Endometrial microvascular endothelial cells (primary cell): Measurements from ENCODE around the gene AGPAT2. TPM values are rescaled to one million over a fixed set of nuclear protein-coding genes. Genes with fewer than 3 reads are reported as not detected.
"Not testable (repeated sequence)": the region's sequence is repeated elsewhere in the genome, so short reads cannot be mapped to it uniquely, and the experiment has no call there.

Experiments
- in situ Hi-C: cut with HindIII; loops from 2 replicates; pipeline ENCODE4 v1.10.0; 2017; ENCODE audit warnings: low sequenced_read_pairs, low pct_unique_long_range_greater_than_20kb; ENCODE audit errors: inconsistent ontology term
- total RNA-seq: library from RNA; depleted of rRNA; stranded (reverse); fragments of >200 nt; gene quantifications from one replicate; pipeline ENCODE4 v1.2.3, GENCODE V29; 2015; ENCODE audit errors: inconsistent ontology term

The AGPAT2 gene
- total RNA-seq, 1 donor from 2014 or later = 31.7 TPM

DNA sequence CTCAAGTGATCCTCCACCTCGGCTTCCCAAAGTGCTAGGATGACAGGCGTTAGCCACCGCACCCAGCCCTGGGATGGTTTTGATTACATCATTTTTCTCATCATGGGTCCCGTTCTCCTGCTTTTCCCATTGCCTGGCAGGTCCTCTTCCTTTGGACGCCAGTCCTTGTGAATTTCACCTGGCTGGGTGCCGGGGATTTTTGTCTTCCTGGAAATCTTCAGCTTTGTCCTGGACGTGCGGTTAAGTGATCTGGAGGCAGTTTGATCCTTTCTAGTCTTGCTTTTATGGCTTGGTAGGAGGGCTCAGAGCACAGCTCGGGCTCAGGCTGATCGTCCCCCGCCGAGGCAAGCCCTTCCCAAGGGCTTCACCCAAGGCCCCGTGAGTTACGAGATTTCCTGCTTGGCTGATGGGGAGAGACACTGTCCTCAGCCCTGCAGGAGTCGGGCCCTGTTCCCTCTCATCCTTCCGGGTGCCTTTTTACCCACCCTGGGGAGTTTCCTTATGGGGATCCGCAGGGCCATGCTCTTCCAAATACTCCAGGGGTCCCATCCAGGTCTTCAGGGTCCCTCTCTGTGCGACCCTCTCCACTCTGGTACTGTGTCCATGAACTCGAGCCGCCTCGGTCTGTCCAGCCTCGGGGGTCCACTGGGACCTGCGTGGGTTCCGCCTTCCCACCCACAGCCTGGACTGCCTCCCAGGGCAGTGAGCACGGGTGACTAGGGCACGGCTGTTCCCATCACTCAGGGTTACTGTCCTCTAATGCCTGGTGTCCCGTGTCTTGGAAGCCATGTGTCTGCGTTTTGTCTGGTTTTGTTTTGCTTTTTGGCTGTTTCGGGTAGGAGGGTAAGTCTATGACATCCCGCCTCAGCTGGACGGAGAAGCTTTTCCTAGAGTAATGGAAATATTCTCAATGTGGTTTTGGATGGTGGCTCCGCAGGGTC, 46.8 kb downstream of the AGPAT2 start:
- in situ Hi-C loops = no loop called here

- in situ Hi-C loops = no loop called here
Measured at GRCh38 chr9:136634904-136635303, 52.4 kb downstream of the AGPAT2 start.

DNA sequence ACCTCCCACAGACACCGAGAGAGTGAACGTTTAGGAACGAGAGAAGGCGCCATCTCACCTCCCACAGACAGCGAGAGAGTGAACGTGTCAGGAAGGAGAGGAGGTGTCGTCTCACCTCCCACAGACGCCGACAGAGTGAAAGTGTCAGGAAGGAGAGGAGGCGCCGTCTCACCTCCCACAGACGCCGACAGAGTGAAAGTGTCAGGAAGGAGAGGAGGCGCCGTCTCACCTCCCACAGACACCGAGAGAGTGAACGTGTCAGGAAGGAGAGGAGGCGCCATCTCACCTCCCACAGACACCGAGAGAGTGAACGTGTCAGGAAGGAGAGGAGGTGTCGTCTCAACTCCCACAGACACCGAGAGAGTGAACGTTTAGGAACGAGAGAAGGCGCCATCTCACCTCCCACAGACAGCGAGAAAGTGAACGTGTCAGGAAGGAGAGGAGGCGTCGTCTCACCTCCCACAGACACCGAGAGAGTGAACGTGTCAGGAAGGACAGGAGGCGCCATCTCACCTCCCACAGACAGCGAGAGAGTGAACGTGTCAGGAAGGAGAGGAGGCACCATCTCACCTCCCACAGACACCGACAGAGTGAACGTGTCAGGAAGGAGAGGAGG, 54.7 kb downstream of the AGPAT2 start:
- in situ Hi-C loops = not testable (repeated sequence)

GRCh38 chr9:136632072-136632471, 55.2 kb downstream of the AGPAT2 start:
- in situ Hi-C loops = not testable (repeated sequence)

GRCh38 chr9:136631038-136632000, 55.9 kb downstream of the AGPAT2 start:
- in situ Hi-C loops = no loop called here

- in situ Hi-C loops = no loop called here
Measured at GRCh38 chr9:136630662-136630992, 56.6 kb downstream of the AGPAT2 start.

DNA sequence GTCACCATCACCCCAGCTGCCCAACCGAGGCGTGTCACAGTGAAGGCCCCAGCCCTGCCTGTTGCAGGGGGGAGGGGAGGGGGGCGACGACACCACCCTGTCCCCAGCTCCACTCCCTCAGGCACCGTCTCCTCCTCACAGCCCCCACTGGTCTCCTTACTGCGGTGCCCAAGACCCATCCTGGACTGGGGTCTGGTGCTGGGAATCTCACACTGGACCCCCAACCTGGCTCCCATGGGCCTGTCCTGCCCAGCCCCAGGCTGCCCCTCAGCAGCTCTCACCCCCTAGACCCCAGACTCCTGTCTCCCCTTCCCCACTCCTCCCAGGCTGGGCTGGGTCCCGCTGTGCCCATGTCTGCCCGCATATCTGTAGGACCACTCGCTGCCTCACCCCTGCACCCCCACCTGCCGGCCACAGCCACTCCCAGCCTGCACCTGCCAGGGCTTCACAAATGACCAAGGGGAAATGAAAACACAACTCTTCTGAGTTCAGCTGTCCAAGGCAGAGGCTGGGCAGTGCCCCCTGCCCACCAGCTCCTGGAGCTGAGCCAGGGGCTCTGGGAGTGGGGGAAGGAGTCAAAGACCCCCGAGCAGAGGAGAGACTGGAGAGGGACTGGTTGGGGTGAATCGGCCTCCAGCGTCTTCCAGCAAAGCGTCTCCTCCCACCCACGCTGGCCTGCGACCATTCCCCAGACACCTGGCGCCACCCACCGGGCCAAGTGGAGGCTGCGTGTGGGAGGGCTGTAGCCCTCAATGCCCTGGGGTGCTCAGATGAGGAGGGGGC, 57.2 kb downstream of the AGPAT2 start:
- in situ Hi-C loops = no loop called here

DNA sequence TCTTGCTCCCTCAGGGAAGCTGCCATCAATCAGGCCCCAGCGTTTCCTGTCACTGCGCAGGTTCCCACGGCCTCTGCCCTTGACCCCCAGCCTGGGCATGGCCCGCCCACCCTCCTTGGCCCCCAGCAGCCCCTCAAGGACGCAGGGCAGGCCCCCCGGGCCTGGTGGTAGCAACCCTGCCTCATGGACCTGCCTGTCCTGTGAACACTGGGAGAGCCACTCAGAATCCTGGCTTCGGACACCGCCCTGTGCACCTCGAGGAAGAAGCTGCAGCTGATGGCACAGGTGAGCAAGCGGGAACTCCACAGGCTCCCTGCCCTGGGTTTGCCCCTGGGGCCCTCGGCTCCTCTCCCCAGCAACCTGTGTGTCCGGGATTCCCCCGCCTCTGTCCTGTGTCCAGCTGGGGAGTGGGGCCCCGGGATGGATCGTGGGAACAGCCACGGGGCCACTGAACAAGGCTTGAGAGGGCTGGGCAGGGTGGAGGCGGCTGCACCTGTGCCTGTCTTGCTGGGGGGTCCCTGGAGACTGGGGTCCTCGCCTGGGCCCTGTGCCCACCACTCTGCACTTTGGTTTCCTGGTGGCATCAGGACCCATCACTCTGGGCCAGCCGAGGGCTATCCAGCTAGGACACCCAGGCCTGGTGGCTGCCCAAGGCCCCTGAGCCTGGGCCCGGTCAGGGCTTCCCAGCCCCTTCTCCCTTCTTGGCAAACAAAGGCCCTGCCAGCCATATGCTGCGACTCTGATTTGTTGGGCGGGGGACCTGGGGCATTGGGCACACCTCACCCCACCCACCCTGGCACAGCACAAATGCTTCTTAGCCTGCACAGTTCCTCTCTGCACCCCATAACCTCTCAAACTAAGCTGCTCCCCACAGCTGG, 58.0 kb downstream of the AGPAT2 start:
- in situ Hi-C loops = no loop called here

DNA sequence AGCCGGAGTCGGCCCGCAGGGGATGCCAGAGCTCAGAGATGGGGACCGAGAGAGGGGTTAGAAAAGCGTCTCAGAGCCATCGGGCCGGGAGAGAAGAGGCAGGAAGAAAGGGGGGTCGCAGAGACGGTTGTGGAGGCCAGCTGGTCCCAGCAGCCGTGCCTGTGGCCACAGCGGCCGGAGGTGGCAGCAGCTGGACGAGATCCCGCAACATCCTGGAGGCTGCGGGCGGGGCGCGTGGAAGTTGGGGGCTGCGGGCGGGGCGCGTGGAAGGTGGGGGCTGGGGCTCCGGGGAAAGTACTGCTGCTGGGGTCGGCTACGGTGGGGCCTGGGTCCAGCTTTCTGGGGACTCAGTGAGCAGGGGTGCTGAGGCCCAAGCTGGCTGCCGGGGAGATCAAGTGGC, 59.0 kb downstream of the AGPAT2 start:
- in situ Hi-C loops = no loop called here

GRCh38 chr9:136627703-136628102, 59.6 kb downstream of the AGPAT2 start:
- in situ Hi-C loops = no loop called here

GRCh38 chr9:136626740-136627642, 60.3 kb downstream of the AGPAT2 start:
- in situ Hi-C loops = no loop called here

DNA sequence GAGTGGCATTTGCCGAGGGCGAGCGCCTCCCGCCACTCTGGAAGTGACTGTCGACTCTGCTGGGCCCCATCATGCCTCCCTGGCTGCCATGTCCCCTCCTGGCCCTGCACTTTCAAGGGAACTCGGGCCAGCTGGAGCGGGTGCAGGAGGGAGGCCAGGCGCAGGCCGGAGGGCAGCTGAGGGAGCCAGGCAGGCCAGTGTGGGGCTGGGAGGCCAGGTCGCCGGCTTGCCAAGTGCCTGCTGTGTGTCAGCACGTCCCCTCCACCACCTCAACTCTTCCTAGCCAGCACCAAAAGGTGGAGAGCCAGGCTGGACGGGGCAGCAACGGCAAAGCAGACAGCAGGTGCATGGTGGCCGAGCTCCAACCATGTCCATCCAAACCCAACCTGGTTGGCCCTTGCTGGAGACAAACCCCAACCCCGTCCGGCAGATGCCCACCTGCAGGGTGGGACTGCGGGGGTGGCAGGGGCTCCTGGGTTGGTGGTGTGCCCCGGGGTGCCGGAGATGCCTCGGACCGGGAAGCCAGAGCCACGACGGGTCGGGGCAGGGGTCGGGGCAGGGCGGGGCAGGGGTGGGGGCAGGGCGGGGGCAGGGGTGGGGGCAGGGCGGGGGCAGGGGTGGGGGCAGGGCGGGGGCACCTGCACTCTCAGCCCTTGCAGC, 61.1 kb downstream of the AGPAT2 start:
- in situ Hi-C loops = no loop called here

- in situ Hi-C loops = no loop called here
Measured at GRCh38 chr9:136625101-136626065, 61.9 kb downstream of the AGPAT2 start.

GRCh38 chr9:136624184-136624951, 62.9 kb downstream of the AGPAT2 start:
- in situ Hi-C loops = no loop called here

- in situ Hi-C loops = no loop called here
Measured at GRCh38 chr9:136623842-136624183, 63.4 kb downstream of the AGPAT2 start.
